H1 (cell line): ENCODE measurements around the gene ATG4C. TPM values are rescaled to one million over a fixed set of nuclear protein-coding genes. Genes with fewer than 3 reads are reported as not detected.
A peak's percentile ranks its signal among the peaks of the same experiment; 100 is the strongest.

Experiments
- CTCF ChIA-PET: fragments of 300-600 bp; sonication (Branson Sonifier 250); formaldehyde crosslinking; loops from one replicate; lab custom pipeline; 2021; ENCODE audit not compliant: partially characterized antibody; lab: Charles Lee
- POLR2A ChIA-PET: fragments of 300-600 bp; sonication (Branson Sonifier 250); formaldehyde crosslinking; loops from one replicate; lab custom pipeline; 2021; ENCODE audit warnings: inconsistent platforms; ENCODE audit not compliant: partially characterized antibody; lab: Charles Lee
- DNase-seq, 2 experiments: peaks; one replicate each; pipeline versions ENCODE4 v3.0.0 to v3.0.0-alpha.2; 2010 to 2022; ENCODE audit warnings: low spot score in 2 of 2, low read depth in 1 of 2, mixed read lengths in 1 of 2
- FAIRE-seq: peaks from 2 replicates; lab custom pipeline; 2011; peaks lifted over from hg19 to GRCh38; lab: Jason Lieb, UNC
- H2AFZ ChIP-seq: 2 replicates; pipeline ENCODE4 v1.8.1; 2012; ENCODE audit warnings: low read length, inconsistent platforms
- H2AK5ac ChIP-seq: 2 replicates; pipeline ENCODE4 v1.6.1; 2013; ENCODE audit warnings: low read depth, low read length
- H2BK120ac ChIP-seq: replicated peaks from 2 replicates; pipeline ENCODE3; 2013; ENCODE audit warnings: low read depth, low read length, inconsistent platforms
- H2BK12ac ChIP-seq: 2 replicates; pipeline ENCODE4 v1.6.1; 2013; ENCODE audit warnings: low read depth, low read length
- H2BK15ac ChIP-seq: 2 replicates; pipeline ENCODE4 v1.6.1; 2013; ENCODE audit warnings: low read length
- H2BK20ac ChIP-seq: 2 replicates; pipeline ENCODE4 v1.6.1; 2013; ENCODE audit warnings: low read length
- H2BK5ac ChIP-seq: 2 replicates; pipeline ENCODE4 v1.6.1; 2013; ENCODE audit warnings: low read depth, low read length
- H3K14ac ChIP-seq: 2 replicates; pipeline ENCODE4 v1.6.1; 2013; ENCODE audit warnings: inconsistent platforms; ENCODE audit not compliant: insufficient read length
- H3K18ac ChIP-seq: 2 replicates; pipeline ENCODE4 v1.6.1; 2013; ENCODE audit warnings: low read length; ENCODE audit errors: extremely low read depth
- H3K23ac ChIP-seq: 2 replicates; pipeline ENCODE4 v1.6.1; 2013; ENCODE audit warnings: inconsistent platforms; ENCODE audit not compliant: insufficient read length
- H3K23me2 ChIP-seq: 2 replicates; pipeline ENCODE4 v1.6.1; 2013; ENCODE audit warnings: low read depth, low read length
- H3K27ac ChIP-seq: 2 replicates; pipeline ENCODE4 v1.6.1; 2011; ENCODE audit warnings: low read depth, low read length, inconsistent platforms
- H3K27me3 ChIP-seq, 4 experiments: replicated peaks in 1 of 4; 1 replicate in 1 of 4; 2 replicates in 3 of 4; pipeline versions ENCODE4 v1.6.1 to v1.8.1; 2011 to 2013; ENCODE audit warnings: low read length in 3 of 4, mild to moderate bottlenecking in 3 of 4, inconsistent platforms in 2 of 4, mixed read lengths in 2 of 4, moderate library complexity in 1 of 4; ENCODE audit not compliant: control insufficient read depth in 3 of 4, insufficient read depth in 3 of 4; ENCODE audit errors: extremely low read depth in 1 of 4
- H3K36me3 ChIP-seq, 4 experiments: 2 replicates each; pipeline versions ENCODE4 v1.6.1 to v1.8.1; 2011 to 2013; ENCODE audit warnings: mild to moderate bottlenecking in 4 of 4, low read length in 3 of 4, moderate library complexity in 2 of 4, control low read depth in 1 of 4, inconsistent platforms in 1 of 4; ENCODE audit not compliant: insufficient read depth in 4 of 4, control insufficient read depth in 2 of 4
- H3K4ac ChIP-seq: replicated peaks from 2 replicates; pipeline ENCODE3; 2013; ENCODE audit warnings: low read length, low read depth, mixed read lengths, inconsistent platforms; ENCODE audit not compliant: insufficient read length
- H3K4me1 ChIP-seq, 4 experiments: replicated peaks in 1 of 4; 1 replicate in 1 of 4; 2 replicates in 3 of 4; pipeline versions ENCODE4 v1.6.1 to v1.8.1; 2011 to 2013; ENCODE audit warnings: low read length in 3 of 4, inconsistent platforms in 2 of 4, mixed read lengths in 1 of 4; ENCODE audit not compliant: insufficient read depth in 4 of 4, control insufficient read depth in 3 of 4
- H3K4me2 ChIP-seq, 2 experiments: 2 replicates each; pipeline versions ENCODE4 v1.6.1 to v1.8.1; 2011 to 2013; ENCODE audit warnings: low read depth in 2 of 2, low read length in 2 of 2, control low read depth in 1 of 2, inconsistent platforms in 1 of 2, mild to moderate bottlenecking in 1 of 2; ENCODE audit not compliant: insufficient read depth in 1 of 2
- H3K4me3 ChIP-seq, 4 experiments: fragments of 200-600, 300-600 bp in 1 of 4; sonication (generic), shearing (Covaris generic), sonication (Bioruptor Twin) in 1 of 4; 2 replicates each; pipeline versions ENCODE4 v1.5.1 to v1.8.1; 2011 to 2016; ENCODE audit warnings: low read length in 4 of 4, low read depth in 3 of 4, control low read depth in 2 of 4, inconsistent platforms in 2 of 4, mild to moderate bottlenecking in 2 of 4, mixed read lengths in 1 of 4, moderate library complexity in 1 of 4; ENCODE audit not compliant: insufficient read depth in 2 of 4; ENCODE audit errors: extremely low read depth in 1 of 4
- H3K56ac ChIP-seq: replicated peaks from 2 replicates; pipeline ENCODE3; 2013; ENCODE audit warnings: low read depth, mild to moderate bottlenecking, mixed read lengths, low read length, inconsistent platforms; ENCODE audit not compliant: insufficient read length
- H3K79me1 ChIP-seq: 2 replicates; pipeline ENCODE4 v1.6.1; 2013; ENCODE audit warnings: low read depth, low read length, control low read depth
- H3K79me2 ChIP-seq, 2 experiments: 2 replicates each; pipeline versions ENCODE4 v1.6.1 to v1.8.1; 2012 to 2013; ENCODE audit warnings: low read length in 2 of 2, mild to moderate bottlenecking in 2 of 2, inconsistent platforms in 1 of 2; ENCODE audit not compliant: insufficient read depth in 2 of 2, control insufficient read depth in 1 of 2
- H3K9ac ChIP-seq, 4 experiments: replicated peaks in 1 of 4; 1 replicate in 1 of 4; 2 replicates in 3 of 4; pipeline versions ENCODE4 v1.6.1 to v1.8.1; 2011 to 2013; ENCODE audit warnings: low read depth in 3 of 4, low read length in 3 of 4, control low read depth in 2 of 4, mild to moderate bottlenecking in 2 of 4, moderate library complexity in 2 of 4, inconsistent platforms in 1 of 4; ENCODE audit errors: extremely low read depth in 1 of 4
- H3K9me3 ChIP-seq, 2 experiments: 2 replicates each; pipeline versions ENCODE4 v1.6.1 to v1.8.1; 2012 to 2013; ENCODE audit warnings: mild to moderate bottlenecking in 2 of 2, moderate library complexity in 2 of 2, control low read depth in 1 of 2, inconsistent platforms in 1 of 2, low read depth in 1 of 2, low read length in 1 of 2, mixed read lengths in 1 of 2; ENCODE audit not compliant: insufficient read depth in 2 of 2
- H4K20me1 ChIP-seq, 2 experiments: replicated peaks in 1 of 2; 2 replicates each; pipeline versions ENCODE3 to v1.8.1; 2011 to 2013; ENCODE audit warnings: inconsistent platforms in 2 of 2, low read length in 2 of 2, mild to moderate bottlenecking in 1 of 2; ENCODE audit not compliant: insufficient read depth in 2 of 2, control insufficient read depth in 1 of 2
- H4K5ac ChIP-seq: 2 replicates; pipeline ENCODE4 v1.6.1; 2013; ENCODE audit warnings: low read length, low read depth, mixed read lengths, inconsistent platforms; ENCODE audit not compliant: insufficient read length
- H4K8ac ChIP-seq: 2 replicates; pipeline ENCODE4 v1.8.0; 2013; ENCODE audit warnings: mild to moderate bottlenecking, moderate library complexity, low read length, inconsistent platforms; ENCODE audit not compliant: insufficient read depth; ENCODE audit errors: extremely low read depth
- H4K91ac ChIP-seq: replicated peaks from 2 replicates; pipeline ENCODE3; 2013; ENCODE audit warnings: low read length, mixed read lengths, inconsistent platforms; ENCODE audit not compliant: insufficient read length
- BRCA1 ChIP-seq: IDR thresholded peaks from 2 replicates; pipeline ENCODE4 v1.6.1; 2012; ENCODE audit warnings: low read depth, low read length, improper control_type of control experiment
- CEBPB ChIP-seq: IDR thresholded peaks from 2 replicates; pipeline ENCODE4 v1.6.1; 2012; ENCODE audit warnings: low read depth, low read length
- FOSL1 ChIP-seq: IDR thresholded peaks from 2 replicates; pipeline ENCODE4 v1.6.1; 2011; ENCODE audit warnings: mild to moderate bottlenecking, low read depth, low read length, moderate library complexity; ENCODE audit not compliant: insufficient read depth
- JUND ChIP-seq: IDR thresholded peaks from 2 replicates; pipeline ENCODE4 v1.6.1; 2011; ENCODE audit warnings: mild to moderate bottlenecking, improper control_type of control experiment, low read length
- NRF1 ChIP-seq: IDR thresholded peaks from 2 replicates; pipeline ENCODE4 v1.6.1; 2011; ENCODE audit warnings: mild to moderate bottlenecking, low read depth, low read length, improper control_type of control experiment
- RAD21 ChIP-seq, 2 experiments: IDR thresholded peaks in 1 of 2; conservative IDR thresholded peaks in 1 of 2; 2 replicates each; pipeline ENCODE4 v1.6.1; 2011; ENCODE audit warnings: low read depth in 2 of 2, low read length in 2 of 2, improper control_type of control experiment in 1 of 2, inconsistent platforms in 1 of 2, mild to moderate bottlenecking in 1 of 2, moderate library complexity in 1 of 2
- RXRA ChIP-seq: IDR thresholded peaks from 2 replicates; pipeline ENCODE4 v1.6.1; 2011; ENCODE audit warnings: low read depth, mild to moderate bottlenecking, low read length, moderate library complexity; ENCODE audit not compliant: insufficient read depth
- WGBS, 2 experiments: shearing (Covaris generic) in 1 of 2; methylation state at CpG; one replicate each; pipeline versions ENCODE4 v1.1.6 to v1.1.7; 2013 to 2015; ENCODE audit warnings: low lambda C conversion rate in 2 of 2, mixed read lengths in 2 of 2, inconsistent platforms in 1 of 2, low coverage in 1 of 2, missing lambda C conversion rate in 1 of 2; ENCODE audit not compliant: insufficient replicate concordance in 2 of 2, insufficient coverage in 1 of 2, insufficient read length in 1 of 2; ENCODE audit errors: extremely low coverage in 1 of 2, missing lambda C conversion rate in 1 of 2; 5-methylcytosine and 5-hydroxymethylcytosine counted together
- polyA plus RNA-seq, 7 experiments: library from polyadenylated mRNA; depleted of rRNA in 3 of 7; stranded (reverse) in 5 of 7; unstranded in 2 of 7; fragments of >200 nt in 5 of 7; fragments of 200-250 nt in 2 of 7; gene quantifications; 1 replicate in 5 of 7; 2 replicates in 1 of 7; 4 replicates in 1 of 7; pipeline versions ENCODE4 v1.2.1 to v1.2.3, GENCODE V29; 2011 to 2013; ENCODE audit warnings: missing spikeins in 2 of 7, mixed read lengths in 2 of 7
- total RNA-seq: library from RNA; stranded (reverse); fragmentation: NEBNext Ultra II Directional; extraction: Animal tissue kit (Norgen Biotek cat#: 25700); gene quantifications from 2 replicates; pipeline ENCODE4 v1.2.1, GENCODE V29; 2021

Gene ATG4C
- total and polyA plus RNA-seq, 2 of the 8 experiments (the other 6 are each of a cell fraction or from before 2014, with no cell fraction given), result 5.1 to 22.2 TPM

GRCh38 chr1:62904856-62905225 lies 120.9 kb downstream of the ATG4C start:
- no peak for DNase-seq
- Histone ChIP-seq H3K36me3 (no peaks in the 10 kb centered on the region), H3K18ac (no peak overlapping the region), H4K20me1 (no peaks in the 10 kb centered on the region), H3K79me2 (no peaks in the 10 kb centered on the region), H3K9me3 (no peaks in the 10 kb centered on the region), H3K4me3 (no peak overlapping the region), H3K27ac (no peak overlapping the region), H3K23me2 (no peaks in the 10 kb centered on the region; the same call in 1 of the 2 replicates), H2BK5ac (no peak overlapping the region), H3K4me2 (no peak overlapping the region), H4K5ac (no peak overlapping the region), H3K27me3 (no peaks in the 10 kb centered on the region), H3K9ac (no peak overlapping the region), H2BK12ac (no peak overlapping the region), H2BK20ac (no peak overlapping the region), H3K79me1 (no peaks in the 10 kb centered on the region), H2AK5ac (no peak overlapping the region), H3K14ac (no peak overlapping the region), H3K4me1 (no peaks in the 10 kb centered on the region; a peak in 1 of 7 replicates), H3K23ac (no peak overlapping the region), H2BK15ac (no peak overlapping the region), H3K56ac (no peak overlapping the region), H2AFZ (peak overlapping the region; percentile 40; the same call in 1 of the 2 replicates)
- ChIA-PET CTCF (interaction anchor here (0.8 to 5.3 kb wide), 17 partner anchors 8 to 1654 kb away, joined by 3 to 47 read pairs (median 7); no protein-coding TSS in a partner anchor), POLR2A (no interaction called here)
- no peak for FAIRE-seq
- 88% methylated on average over 5 of the region's 5 CpGs; no CpG with 5 or more reads in 1 of the 2 experiments for WGBS, 2 experiments
- TF ChIP-seq RXRA (no peak), CEBPB (no peak), JUND (no peak), FOSL1 (no peak), NRF1 (no peak), BRCA1 (no peak), RAD21 (IDR thresholded peaks at IDR 0.05 in 1 of 2, conservative IDR thresholded peaks at IDR 0.05 in 1 of 2; ENCODE audit: low read depth in 2 of 2, low read length in 2 of 2) (no peak)
- TF ChIP-seq, all 59 proteins: peak for 0
- Histone ChIP-seq H2BK120ac (no peak overlapping the region), H4K91ac (no peak overlapping the region), H4K8ac (no peak overlapping the region), H3K4ac (no peak overlapping the region)
